Activated CD8-positive, alpha-beta T cell treated with anti-CD3 and anti-CD28 coated beads, Interleukin-2, amount 10 ng/mL, durations not matched to agents 7 days and 5 days (primary cell): ENCODE results near the gene DHX29. TPM values are rescaled to one million over a fixed set of nuclear protein-coding genes. Genes with fewer than 3 reads are reported as not detected.

Experiments
- ATAC-seq: fragments of 150-1000 bp; cut with Tn5 transposase; one replicate; pipeline ENCODE4 v1.10.0; 2021; ENCODE audit warnings: moderate library complexity
- CTCF ChIA-PET: fragments of 350-600 bp; sonication (Branson Sonifier 250); formaldehyde crosslinking; loops from one replicate; lab custom pipeline; 2021; ENCODE audit warnings: antibody characterized with exemption; lab: Charles Lee
- POLR2A ChIA-PET: fragments of 350-600 bp; sonication (Branson Sonifier 250); formaldehyde crosslinking; loops from one replicate; lab custom pipeline; 2021; ENCODE audit warnings: antibody characterized with exemption; lab: Charles Lee
- DNase-seq: peaks from one replicate; pipeline ENCODE4 v3.0.0-alpha.2; 2020
- H3K27ac Mint-ChIP-seq: one replicate; pipeline ENCODE4 v1.8.0; 2021; ENCODE audit warnings: mild to moderate bottlenecking, mixed read lengths
- H3K27me3 Mint-ChIP-seq: one replicate; pipeline ENCODE4 v1.8.0; 2021; ENCODE audit warnings: low read depth, mixed read lengths
- H3K36me3 Mint-ChIP-seq: one replicate; pipeline ENCODE4 v1.8.0; 2021; ENCODE audit warnings: low read depth, mixed read lengths
- H3K4me1 Mint-ChIP-seq: one replicate; pipeline ENCODE4 v1.8.0; 2021; ENCODE audit warnings: low read depth, mixed read lengths
- H3K4me3 Mint-ChIP-seq: one replicate; pipeline ENCODE4 v1.8.0; 2021; ENCODE audit warnings: mild to moderate bottlenecking, mixed read lengths
- H3K9me3 Mint-ChIP-seq: one replicate; pipeline ENCODE4 v1.8.0; 2022; ENCODE audit warnings: mixed read lengths; ENCODE audit not compliant: insufficient read depth
- total RNA-seq, 2 experiments: library from RNA; stranded (reverse); gene quantifications; one replicate each; pipeline ENCODE4 v1.2.3, GENCODE V29; 2021

Gene DHX29
- total RNA-seq, 2 experiments from 2014 or later = 16.7 to 19.9 TPM

DNA sequence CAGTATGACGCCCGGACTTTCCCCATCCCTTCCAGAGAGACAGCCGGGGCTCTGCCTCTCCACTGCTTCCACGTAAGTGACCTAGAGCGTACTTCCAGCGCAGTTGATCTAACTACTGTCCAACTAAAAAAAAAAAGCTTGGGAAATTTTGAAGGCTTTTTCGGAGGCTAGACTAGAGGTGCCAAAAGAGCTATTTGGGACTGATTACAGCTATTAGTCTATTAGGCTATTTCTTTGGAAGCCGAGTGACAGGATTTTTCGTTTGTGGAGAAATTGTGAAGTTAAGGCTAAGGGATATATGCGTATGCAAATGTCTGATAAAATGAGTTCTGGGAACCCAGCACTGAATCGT lies 75.6 kb downstream of the DHX29 start:
- Mint-ChIP-seq H3K4me3 (peak overlapping the region; percentile 54), H3K9me3 (no peaks in the 10 kb centered on the region), H3K4me1 (peaks cover 33% of the 10 kb centered on the region), H3K27me3 (peaks cover 74% of the 10 kb centered on the region), H3K36me3 (peaks cover 2% of the 10 kb centered on the region), H3K27ac (no peak overlapping the region)
- DNase-seq (no peak), ATAC-seq (no peak)
- CTCF ChIA-PET = interaction anchor here (0.8 to 2.0 kb wide), 6 partner anchors 10 to 703 kb away, joined by 3 to 8 read pairs (median 4); no protein-coding TSS in a partner anchor
- POLR2A ChIA-PET = interaction anchor here (1.0 to 1.7 kb wide), 3 partner anchors 11 to 75 kb away, joined by 3 to 7 read pairs (median 4); partner anchors contain the start of genes DHX29 and MTREX

DNA sequence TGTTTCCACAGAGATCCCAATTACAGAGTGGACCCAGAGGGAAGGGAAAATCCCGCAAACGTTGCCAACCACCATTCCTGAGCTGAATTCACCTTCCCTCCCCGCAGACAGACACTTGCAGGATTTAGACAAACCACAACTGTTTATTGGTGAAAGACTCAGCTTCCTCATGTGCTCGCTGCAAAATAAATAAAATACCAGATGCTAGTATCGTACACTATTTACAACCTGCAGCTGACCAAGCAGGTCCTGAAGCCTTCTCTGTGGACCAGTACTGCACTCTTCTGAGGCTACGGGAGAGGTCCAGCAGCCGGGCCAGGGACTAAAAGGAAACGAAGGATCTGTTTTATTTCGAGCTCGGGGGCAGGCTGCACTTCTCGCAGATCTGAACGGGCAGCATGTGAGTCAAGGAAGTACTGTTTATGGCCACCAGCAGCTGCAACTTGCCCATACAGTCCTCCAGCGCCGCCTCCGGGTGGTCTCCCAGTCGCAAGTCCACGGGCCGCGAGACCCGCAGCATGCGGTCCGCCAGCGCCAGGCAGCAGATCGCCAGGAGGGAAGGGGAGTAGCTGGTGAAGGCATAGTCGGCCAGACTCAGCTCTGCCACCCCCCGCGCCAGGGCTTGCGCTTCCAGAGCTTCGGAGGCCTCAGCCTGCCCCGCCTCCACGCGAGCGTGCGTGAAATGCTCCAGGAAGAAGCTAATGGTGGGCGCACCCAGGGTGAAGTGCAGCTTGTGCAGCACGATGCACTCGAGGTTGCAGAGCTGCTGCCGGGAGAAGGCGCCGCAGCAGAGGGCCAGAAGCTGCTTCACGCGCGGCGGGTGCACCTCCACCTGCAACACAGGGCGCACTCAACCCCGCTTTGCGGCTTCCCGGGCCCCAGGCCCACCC lies 76.2 kb downstream of the DHX29 start:
- H3K27me3 Mint-ChIP-seq = peaks cover 70% of the 10 kb centered on the region
- DNase-seq (peak; percentile 30), ATAC-seq (no peak)
- no peaks in the 10 kb centered on the region for H3K9me3 Mint-ChIP-seq
- ChIA-PET CTCF (interaction anchor here (0.8 to 2.0 kb wide), 6 partner anchors 9 to 704 kb away, joined by 3 to 8 read pairs (median 4); no protein-coding TSS in a partner anchor), POLR2A (interaction anchor here (0.6 to 1.7 kb wide), 3 partner anchors 10 to 96 kb away, joined by 3 to 4 read pairs (median 3); no protein-coding TSS in a partner anchor)
- peak overlapping the region; percentile 54 for H3K4me3 Mint-ChIP-seq
- H3K4me1 Mint-ChIP-seq = peaks cover 35% of the 10 kb centered on the region
- H3K27ac Mint-ChIP-seq = no peak overlapping the region
- peaks cover 2% of the 10 kb centered on the region for H3K36me3 Mint-ChIP-seq

- H3K9me3 Mint-ChIP-seq = no peaks in the 10 kb centered on the region
- H3K27me3 Mint-ChIP-seq = peaks cover 77% of the 10 kb centered on the region
- H3K4me1 Mint-ChIP-seq = peaks cover 39% of the 10 kb centered on the region
- peaks cover 2% of the 10 kb centered on the region for H3K36me3 Mint-ChIP-seq
- DNase-seq (peak; percentile 18), ATAC-seq (no peak)
- H3K27ac Mint-ChIP-seq = no peak overlapping the region
- CTCF ChIA-PET = no interaction called here
- H3K4me3 Mint-ChIP-seq = no peak overlapping the region
- POLR2A ChIA-PET = no interaction called here
Observed at GRCh38 chr5:55230086-55230629, 77.3 kb downstream of the DHX29 start.

DNA sequence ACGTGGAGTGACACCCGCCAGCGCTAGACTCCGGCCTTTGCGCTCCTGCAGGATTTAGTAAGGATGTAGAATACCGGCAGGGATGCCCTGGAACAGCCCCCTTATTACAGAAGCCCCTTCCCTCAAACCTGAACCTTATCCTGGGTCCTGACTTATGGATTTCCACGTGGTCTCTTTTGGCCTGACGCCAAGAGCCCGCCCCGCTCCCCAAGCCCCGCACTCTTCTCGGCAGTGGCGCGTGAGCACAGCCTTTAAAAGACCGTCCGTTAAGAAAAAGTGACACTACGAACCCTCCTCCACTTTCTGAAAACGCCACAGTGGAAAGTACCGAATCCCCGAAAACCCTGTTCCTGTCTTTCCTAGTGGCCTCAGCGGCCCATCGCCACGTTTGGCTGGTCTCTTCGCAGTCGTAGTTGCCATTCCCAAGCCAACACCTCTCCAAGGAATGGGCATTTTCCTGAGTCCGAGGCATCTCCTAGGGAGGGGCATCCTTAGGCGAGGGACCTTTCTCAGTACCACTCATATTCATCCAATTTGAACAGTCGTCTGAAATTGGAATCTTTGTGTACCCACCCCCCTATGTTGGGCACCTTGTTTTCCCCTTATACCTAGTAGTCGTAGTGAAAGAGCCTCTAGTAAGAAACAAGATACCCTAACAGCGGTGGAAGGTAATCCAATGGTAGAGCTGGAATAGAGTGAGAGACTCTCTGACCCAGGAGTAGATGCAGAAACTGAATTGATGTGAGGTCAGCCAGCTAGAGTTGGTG lies 79.6 kb downstream of the DHX29 start:
- H3K4me1 Mint-ChIP-seq = peaks cover 39% of the 10 kb centered on the region

GRCh38 chr5:55226934-55227663 lies 80.4 kb downstream of the DHX29 start, which contains the start of gene MCIDAS:
Gene MCIDAS, minus strand, starts transcription at chr5:55227315. Its CDS starts 177 bp downstream, at chr5:55227138.
- H3K27ac Mint-ChIP-seq = no peak within 1 kb of the TSS
- peaks cover 38% of the 10 kb centered on the region for H3K4me1 Mint-ChIP-seq
- ChIA-PET POLR2A (no interaction called here), CTCF (interaction anchor here (1.0 to 1.8 kb wide), 8 partner anchors 8 to 98 kb away, joined by 3 to 6 read pairs (median 4); partner anchors contain the start of genes DHX29 and MTREX)
- DNase-seq (peak; percentile 64), ATAC-seq (peak; percentile 52)
- no peaks in the 10 kb centered on the region for H3K9me3 Mint-ChIP-seq
- peak within 1 kb of the TSS; percentile 59 for H3K4me3 Mint-ChIP-seq
- peaks cover 89% of the 10 kb centered on the region for H3K27me3 Mint-ChIP-seq
- H3K36me3 Mint-ChIP-seq = peaks cover under 1% of the 10 kb centered on the region

More for the DNA sequence above, 79.6 kb downstream of the DHX29 start:
- DNase-seq (peak; percentile 18), ATAC-seq (no peak)
- ChIA-PET CTCF (interaction anchor here (1.0 kb wide), 1 partner anchor 52 kb away, joined by 4 read pairs; no protein-coding TSS in a partner anchor), POLR2A (no interaction called here)
- H3K27me3 Mint-ChIP-seq = peaks cover 88% of the 10 kb centered on the region
- no peak overlapping the region for H3K27ac Mint-ChIP-seq
- no peaks in the 10 kb centered on the region for H3K36me3 Mint-ChIP-seq
- H3K9me3 Mint-ChIP-seq = no peaks in the 10 kb centered on the region
- H3K4me3 Mint-ChIP-seq = peak overlapping the region; percentile 59

DNA sequence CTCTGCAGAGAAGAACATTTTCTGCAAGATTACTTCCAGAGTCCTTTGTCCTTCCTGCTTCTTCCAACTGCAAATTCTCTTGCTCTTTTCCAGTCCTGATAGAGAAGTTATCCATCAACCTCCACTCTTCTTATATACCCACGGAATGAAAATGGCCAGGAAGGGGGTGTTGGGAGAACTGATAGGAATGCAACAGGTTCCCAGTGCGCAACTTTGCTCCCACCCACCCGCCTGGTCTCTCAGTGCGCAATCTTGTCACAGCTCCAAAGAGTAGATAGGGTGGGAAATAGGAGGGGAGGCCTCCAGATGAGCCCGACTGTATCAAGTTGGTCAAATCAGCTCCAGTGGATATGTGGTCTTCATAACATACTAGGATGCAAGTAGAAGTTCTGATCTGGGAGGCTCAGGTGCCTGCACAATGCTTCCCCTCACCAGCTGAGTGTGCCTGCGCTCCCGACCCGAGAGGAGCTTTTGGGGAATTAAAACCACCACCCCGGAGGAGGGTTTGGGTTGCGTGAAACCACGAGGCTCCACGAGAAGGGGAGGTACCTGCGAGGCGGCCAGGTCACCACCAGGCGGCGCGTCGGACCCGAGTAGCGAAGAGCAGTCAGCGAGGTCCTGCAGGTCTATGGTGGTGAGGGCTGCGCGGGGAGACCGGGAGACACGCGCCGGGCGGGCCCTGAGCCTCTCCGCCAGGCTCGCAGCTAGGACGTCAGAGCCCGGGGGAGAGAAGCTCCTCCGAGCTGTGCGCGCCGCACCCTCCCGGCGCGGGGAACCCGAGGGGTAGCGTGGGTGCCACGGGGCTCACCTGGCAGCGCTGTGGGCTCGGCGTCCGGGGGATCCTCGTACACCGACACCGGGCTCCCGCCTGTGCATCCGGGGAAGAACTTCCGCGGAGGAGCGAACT lies 81.2 kb downstream of the DHX29 start:
- DNase-seq (peak; percentile 76), ATAC-seq (peak; percentile 72)
- Mint-ChIP-seq H3K27ac (no peak overlapping the region), H3K9me3 (no peaks in the 10 kb centered on the region), H3K4me3 (peak overlapping the region; percentile 59), H3K36me3 (peaks cover 2% of the 10 kb centered on the region), H3K4me1 (peaks cover 29% of the 10 kb centered on the region), H3K27me3 (peaks cover 84% of the 10 kb centered on the region)
- ChIA-PET CTCF (interaction anchor here (0.7 to 1.8 kb wide), 14 partner anchors 8 to 320 kb away, joined by 3 to 6 read pairs (median 3); partner anchors contain the start of genes DHX29 and MTREX), POLR2A (no interaction called here)

DNA sequence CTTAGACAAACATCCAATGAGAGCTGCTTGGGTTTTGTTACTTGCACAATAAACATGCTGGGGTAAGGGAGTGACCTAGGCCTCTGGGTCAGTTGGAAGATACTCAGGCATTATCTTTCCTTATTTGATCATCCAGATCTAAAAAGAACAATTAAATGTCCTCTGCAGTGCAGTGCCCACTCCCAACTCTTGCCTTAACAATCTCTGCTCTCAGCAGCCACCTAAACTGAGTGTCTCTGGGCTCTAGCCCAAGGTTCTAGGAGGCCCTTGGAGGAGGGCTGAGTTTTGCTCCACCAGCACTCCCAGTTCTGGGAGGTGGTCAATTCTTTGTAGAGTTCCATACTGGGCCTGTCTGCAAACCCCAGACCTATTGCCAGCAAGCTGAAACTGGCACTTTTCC lies 82.1 kb downstream of the DHX29 start:
- peaks cover 2% of the 10 kb centered on the region for H3K36me3 Mint-ChIP-seq
- peaks cover 32% of the 10 kb centered on the region for H3K4me1 Mint-ChIP-seq
- H3K4me3 Mint-ChIP-seq = no peak overlapping the region
- DNase-seq (peak; percentile 17), ATAC-seq (no peak)
- CTCF ChIA-PET = interaction anchor here (0.6 to 1.8 kb wide), 7 partner anchors 29 to 82 kb away, joined by 3 to 5 read pairs (median 4); partner anchors contain the start of genes DHX29 and MTREX
- peaks cover 84% of the 10 kb centered on the region for H3K27me3 Mint-ChIP-seq
- POLR2A ChIA-PET = no interaction called here
- no peak overlapping the region for H3K27ac Mint-ChIP-seq
- no peaks in the 10 kb centered on the region for H3K9me3 Mint-ChIP-seq

DNA sequence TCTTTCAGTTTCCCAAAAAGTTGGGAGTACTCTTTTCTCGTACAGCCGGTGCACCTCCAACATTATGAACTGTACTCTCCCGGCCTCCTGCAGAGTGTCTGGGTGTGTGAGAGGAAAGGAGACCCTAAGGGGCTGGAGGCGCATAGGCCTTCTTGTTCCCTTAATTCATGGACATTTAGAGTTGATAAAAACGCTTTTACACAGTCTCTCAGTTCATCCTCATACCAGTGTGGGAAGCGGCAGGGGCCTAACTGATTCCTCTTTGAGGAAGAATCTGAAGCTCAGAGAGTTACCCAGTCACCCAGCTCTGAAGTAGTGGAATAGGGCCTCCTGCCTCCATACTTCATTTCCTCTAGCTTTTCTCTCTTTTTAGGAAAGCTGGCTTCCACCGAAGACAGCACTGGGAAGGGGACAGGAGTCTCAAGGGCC lies 83.7 kb downstream of the DHX29 start:
- H3K4me1 Mint-ChIP-seq = peaks cover 36% of the 10 kb centered on the region

GRCh38 chr5:55222985-55223811 lies 84.3 kb downstream of the DHX29 start:
- ATAC-seq = no peak
- ChIA-PET POLR2A (interaction anchor here (0.7 kb wide), 1 partner anchor 574 kb away, joined by 3 read pairs; no protein-coding TSS in a partner anchor), CTCF (interaction anchor here (0.7 to 1.4 kb wide), 4 partner anchors 10 to 71 kb away, joined by 3 to 5 read pairs (median 4); partner anchors contain the start of gene CDC20B)
- peaks cover 79% of the 10 kb centered on the region for H3K27me3 Mint-ChIP-seq
- H3K36me3 Mint-ChIP-seq = peaks cover 2% of the 10 kb centered on the region
- peaks cover 36% of the 10 kb centered on the region for H3K4me1 Mint-ChIP-seq
- DNase-seq = peak; percentile 30
- H3K4me3 Mint-ChIP-seq = peak overlapping the region; percentile 36
- no peak overlapping the region for H3K27ac Mint-ChIP-seq
- no peaks in the 10 kb centered on the region for H3K9me3 Mint-ChIP-seq

More for the DNA sequence above, 83.7 kb downstream of the DHX29 start:
- peaks cover 80% of the 10 kb centered on the region for H3K27me3 Mint-ChIP-seq
- H3K9me3 Mint-ChIP-seq = no peaks in the 10 kb centered on the region
- DNase-seq (peak; percentile 14), ATAC-seq (no peak)
- no peak overlapping the region for H3K27ac Mint-ChIP-seq
- peaks cover 2% of the 10 kb centered on the region for H3K36me3 Mint-ChIP-seq
- ChIA-PET POLR2A (interaction anchor here (0.7 kb wide), 1 partner anchor 574 kb away, joined by 3 read pairs; no protein-coding TSS in a partner anchor), CTCF (interaction anchor here (0.7 to 1.4 kb wide), 4 partner anchors 11 to 71 kb away, joined by 3 to 5 read pairs (median 4); partner anchors contain the start of gene CDC20B)
- peak overlapping the region; percentile 36 for H3K4me3 Mint-ChIP-seq
